Lower lobe of right lung (tissue), 2 donors: ENCODE measurements around the gene GLIS1. TPM values are rescaled to one million over a fixed set of nuclear protein-coding genes. Genes with fewer than 3 reads are reported as not detected.

ENCODE experiments used
- ATAC-seq, 2 donors: fragments of 200-7000 bp; cut with Tn5 transposase; one replicate each; pipeline ENCODE4 v1.9.1; 2020 to 2022; ENCODE audit warnings: mild to moderate bottlenecking in 2 of 2, moderate library complexity in 2 of 2
- DNase-seq: peaks from one replicate; pipeline ENCODE4 v3.0.0-alpha.2; 2020
- H3K27ac ChIP-seq: fragments of 200-600 bp; one replicate; pipeline ENCODE4 v1.8.0; 2022
- H3K27me3 ChIP-seq: fragments of 200-600 bp; one replicate; pipeline ENCODE4 v1.8.0; 2022; ENCODE audit warnings: low read depth
- H3K36me3 ChIP-seq: fragments of 200-600 bp; one replicate; pipeline ENCODE4 v1.8.0; 2022; ENCODE audit warnings: mild to moderate bottlenecking
- H3K4me1 ChIP-seq: fragments of 200-600 bp; one replicate; pipeline ENCODE4 v1.8.0; 2022
- H3K4me3 ChIP-seq: fragments of 200-600 bp; one replicate; pipeline ENCODE4 v1.8.0; 2022; ENCODE audit warnings: mild to moderate bottlenecking
- H3K9me3 ChIP-seq: fragments of 200-600 bp; one replicate; pipeline ENCODE4 v1.8.0; 2022
- CTCF ChIP-seq: fragments of 200-600 bp; IDR thresholded peaks from one replicate; pipeline ENCODE4 v1.8.0; 2022; ENCODE audit warnings: antibody characterized with exemption, mild to moderate bottlenecking
- intact Hi-C: fragments of 100-400 bp; cut with DNase I; formaldehyde crosslinking; loops from one replicate; pipeline ENCODE4 v1.11.0; 2022
- total RNA-seq: library from RNA; stranded (reverse); fragmentation: NEBNext Ultra II Directional; extraction: Animal tissue kit (Norgen Biotek cat#: 25700); gene quantifications from one replicate; pipeline ENCODE4 v1.2.1, GENCODE V29; 2021
- donor health status: DM: no; HTN: yes; CAD: no; lungs with severe emphysema.

Gene GLIS1
- total RNA-seq, 1 donor from 2014 or later = not detected

- H3K27me3 ChIP-seq = no peaks in the 10 kb centered on the region
- intact Hi-C loops = no loop called here
- H3K27ac ChIP-seq = no peak overlapping the region
- H3K9me3 ChIP-seq = no peaks in the 10 kb centered on the region
- DNase-seq = no peak
- H3K36me3 ChIP-seq = no peaks in the 10 kb centered on the region
- no peak for TF ChIP-seq CTCF
- H3K4me1 ChIP-seq = no peaks in the 10 kb centered on the region
- H3K4me3 ChIP-seq = no peak overlapping the region
- no peak for ATAC-seq
Observed at GRCh38 chr1:53644909-53645689, 93.9 kb downstream of the GLIS1 start.

- TF ChIP-seq CTCF = no peak
- no peaks in the 10 kb centered on the region for H3K27me3 ChIP-seq
- intact Hi-C loops = no loop called here
- no peaks in the 10 kb centered on the region for H3K4me1 ChIP-seq
- H3K27ac ChIP-seq = no peak overlapping the region
- no peak overlapping the region for H3K4me3 ChIP-seq
- H3K36me3 ChIP-seq = no peaks in the 10 kb centered on the region
- ATAC-seq (no peak), DNase-seq (no peak)
- H3K9me3 ChIP-seq = no peaks in the 10 kb centered on the region
Observed at GRCh38 chr1:53644496-53644895, 94.5 kb downstream of the GLIS1 start.

- no peak overlapping the region for H3K27ac ChIP-seq
- intact Hi-C loops = no loop called here
- DNase-seq (no peak), ATAC-seq (no peak)
- no peaks in the 10 kb centered on the region for H3K4me1 ChIP-seq
- no peak for TF ChIP-seq CTCF
- no peak overlapping the region for H3K4me3 ChIP-seq
- no peaks in the 10 kb centered on the region for H3K9me3 ChIP-seq
- H3K36me3 ChIP-seq = no peaks in the 10 kb centered on the region
- no peaks in the 10 kb centered on the region for H3K27me3 ChIP-seq
Observed at GRCh38 chr1:53643881-53644390, 95.0 kb downstream of the GLIS1 start.

GRCh38 chr1:53643041-53643880 lies 95.7 kb downstream of the GLIS1 start:
- Histone ChIP-seq H3K4me3 (no peak overlapping the region), H3K4me1 (no peaks in the 10 kb centered on the region), H3K9me3 (no peaks in the 10 kb centered on the region), H3K27ac (no peak overlapping the region), H3K36me3 (no peaks in the 10 kb centered on the region), H3K27me3 (no peaks in the 10 kb centered on the region)
- intact Hi-C loops = no loop called here
- ATAC-seq (no peak), DNase-seq (no peak)
- TF ChIP-seq CTCF = no peak

DNA sequence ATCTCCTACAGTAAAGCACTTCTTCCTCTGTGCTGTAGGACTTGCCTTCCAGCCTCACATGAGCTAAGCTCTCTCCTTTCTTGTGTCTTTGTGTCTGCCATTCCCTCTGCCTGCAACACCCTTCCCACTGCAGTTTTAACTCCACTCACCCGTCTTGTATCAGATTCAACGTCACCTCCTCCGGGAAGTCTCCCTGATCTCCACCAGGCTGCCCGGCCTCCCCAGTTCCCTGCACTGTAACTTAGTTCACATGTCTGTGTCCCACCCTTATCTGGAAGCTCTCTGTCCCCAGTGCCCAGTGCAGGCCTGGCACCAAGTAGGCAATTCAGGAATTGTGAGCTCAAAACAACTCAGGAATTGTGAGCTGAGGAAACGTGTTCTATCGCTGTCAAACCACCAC lies 96.4 kb downstream of the GLIS1 start:
- Histone ChIP-seq H3K27ac (no peak overlapping the region), H3K9me3 (no peaks in the 10 kb centered on the region), H3K27me3 (no peaks in the 10 kb centered on the region), H3K4me1 (no peaks in the 10 kb centered on the region), H3K4me3 (no peak overlapping the region), H3K36me3 (no peaks in the 10 kb centered on the region)
- TF ChIP-seq CTCF = no peak
- no peak for ATAC-seq
- peak; percentile 1 for DNase-seq
- intact Hi-C loops = no loop called here
